H1 (cell line): Measurements from ENCODE around the gene FBXL12. TPM values are rescaled to one million over a fixed set of nuclear protein-coding genes. Genes with fewer than 3 reads are reported as not detected.

Experiments used
- CTCF ChIA-PET: fragments of 300-600 bp; sonication (Branson Sonifier 250); formaldehyde crosslinking; loops from one replicate; lab custom pipeline; 2021; ENCODE audit not compliant: partially characterized antibody; lab: Charles Lee
- POLR2A ChIA-PET: fragments of 300-600 bp; sonication (Branson Sonifier 250); formaldehyde crosslinking; loops from one replicate; lab custom pipeline; 2021; ENCODE audit warnings: inconsistent platforms; ENCODE audit not compliant: partially characterized antibody; lab: Charles Lee
- DNase-seq, 2 experiments: peaks; one replicate each; pipeline versions ENCODE4 v3.0.0 to v3.0.0-alpha.2; 2010 to 2022; ENCODE audit warnings: low spot score in 2 of 2, low read depth in 1 of 2, mixed read lengths in 1 of 2
- FAIRE-seq: peaks from 2 replicates; lab custom pipeline; 2011; peaks lifted over from hg19 to GRCh38; lab: Jason Lieb, UNC
- H2AFZ ChIP-seq: 2 replicates; pipeline ENCODE4 v1.8.1; 2012; ENCODE audit warnings: low read length, inconsistent platforms
- H2AK5ac ChIP-seq: 2 replicates; pipeline ENCODE4 v1.6.1; 2013; ENCODE audit warnings: low read depth, low read length
- H2BK120ac ChIP-seq: replicated peaks from 2 replicates; pipeline ENCODE3; 2013; ENCODE audit warnings: low read depth, low read length, inconsistent platforms
- H2BK12ac ChIP-seq: 2 replicates; pipeline ENCODE4 v1.6.1; 2013; ENCODE audit warnings: low read depth, low read length
- H2BK15ac ChIP-seq: 2 replicates; pipeline ENCODE4 v1.6.1; 2013; ENCODE audit warnings: low read length
- H2BK20ac ChIP-seq: 2 replicates; pipeline ENCODE4 v1.6.1; 2013; ENCODE audit warnings: low read length
- H2BK5ac ChIP-seq: 2 replicates; pipeline ENCODE4 v1.6.1; 2013; ENCODE audit warnings: low read depth, low read length
- H3K14ac ChIP-seq: 2 replicates; pipeline ENCODE4 v1.6.1; 2013; ENCODE audit warnings: inconsistent platforms; ENCODE audit not compliant: insufficient read length
- H3K18ac ChIP-seq: 2 replicates; pipeline ENCODE4 v1.6.1; 2013; ENCODE audit warnings: low read length; ENCODE audit errors: extremely low read depth
- H3K23ac ChIP-seq: 2 replicates; pipeline ENCODE4 v1.6.1; 2013; ENCODE audit warnings: inconsistent platforms; ENCODE audit not compliant: insufficient read length
- H3K23me2 ChIP-seq: 2 replicates; pipeline ENCODE4 v1.6.1; 2013; ENCODE audit warnings: low read depth, low read length
- H3K27ac ChIP-seq: 2 replicates; pipeline ENCODE4 v1.6.1; 2011; ENCODE audit warnings: low read depth, low read length, inconsistent platforms
- H3K27me3 ChIP-seq, 4 experiments: replicated peaks in 1 of 4; 1 replicate in 1 of 4; 2 replicates in 3 of 4; pipeline versions ENCODE4 v1.6.1 to v1.8.1; 2011 to 2013; ENCODE audit warnings: low read length in 3 of 4, mild to moderate bottlenecking in 3 of 4, inconsistent platforms in 2 of 4, mixed read lengths in 2 of 4, moderate library complexity in 1 of 4; ENCODE audit not compliant: control insufficient read depth in 3 of 4, insufficient read depth in 3 of 4; ENCODE audit errors: extremely low read depth in 1 of 4
- H3K36me3 ChIP-seq, 4 experiments: 2 replicates each; pipeline versions ENCODE4 v1.6.1 to v1.8.1; 2011 to 2013; ENCODE audit warnings: mild to moderate bottlenecking in 4 of 4, low read length in 3 of 4, moderate library complexity in 2 of 4, control low read depth in 1 of 4, inconsistent platforms in 1 of 4; ENCODE audit not compliant: insufficient read depth in 4 of 4, control insufficient read depth in 2 of 4
- H3K4ac ChIP-seq: replicated peaks from 2 replicates; pipeline ENCODE3; 2013; ENCODE audit warnings: low read length, low read depth, mixed read lengths, inconsistent platforms; ENCODE audit not compliant: insufficient read length
- H3K4me1 ChIP-seq, 4 experiments: replicated peaks in 1 of 4; 1 replicate in 1 of 4; 2 replicates in 3 of 4; pipeline versions ENCODE4 v1.6.1 to v1.8.1; 2011 to 2013; ENCODE audit warnings: low read length in 3 of 4, inconsistent platforms in 2 of 4, mixed read lengths in 1 of 4; ENCODE audit not compliant: insufficient read depth in 4 of 4, control insufficient read depth in 3 of 4
- H3K4me2 ChIP-seq, 2 experiments: 2 replicates each; pipeline versions ENCODE4 v1.6.1 to v1.8.1; 2011 to 2013; ENCODE audit warnings: low read depth in 2 of 2, low read length in 2 of 2, control low read depth in 1 of 2, inconsistent platforms in 1 of 2, mild to moderate bottlenecking in 1 of 2; ENCODE audit not compliant: insufficient read depth in 1 of 2
- H3K4me3 ChIP-seq, 4 experiments: fragments of 200-600, 300-600 bp in 1 of 4; sonication (generic), shearing (Covaris generic), sonication (Bioruptor Twin) in 1 of 4; 2 replicates each; pipeline versions ENCODE4 v1.5.1 to v1.8.1; 2011 to 2016; ENCODE audit warnings: low read length in 4 of 4, low read depth in 3 of 4, control low read depth in 2 of 4, inconsistent platforms in 2 of 4, mild to moderate bottlenecking in 2 of 4, mixed read lengths in 1 of 4, moderate library complexity in 1 of 4; ENCODE audit not compliant: insufficient read depth in 2 of 4; ENCODE audit errors: extremely low read depth in 1 of 4
- H3K56ac ChIP-seq: replicated peaks from 2 replicates; pipeline ENCODE3; 2013; ENCODE audit warnings: low read depth, mild to moderate bottlenecking, mixed read lengths, low read length, inconsistent platforms; ENCODE audit not compliant: insufficient read length
- H3K79me1 ChIP-seq: 2 replicates; pipeline ENCODE4 v1.6.1; 2013; ENCODE audit warnings: low read depth, low read length, control low read depth
- H3K79me2 ChIP-seq, 2 experiments: 2 replicates each; pipeline versions ENCODE4 v1.6.1 to v1.8.1; 2012 to 2013; ENCODE audit warnings: low read length in 2 of 2, mild to moderate bottlenecking in 2 of 2, inconsistent platforms in 1 of 2; ENCODE audit not compliant: insufficient read depth in 2 of 2, control insufficient read depth in 1 of 2
- H3K9ac ChIP-seq, 4 experiments: replicated peaks in 1 of 4; 1 replicate in 1 of 4; 2 replicates in 3 of 4; pipeline versions ENCODE4 v1.6.1 to v1.8.1; 2011 to 2013; ENCODE audit warnings: low read depth in 3 of 4, low read length in 3 of 4, control low read depth in 2 of 4, mild to moderate bottlenecking in 2 of 4, moderate library complexity in 2 of 4, inconsistent platforms in 1 of 4; ENCODE audit errors: extremely low read depth in 1 of 4
- H3K9me3 ChIP-seq, 2 experiments: 2 replicates each; pipeline versions ENCODE4 v1.6.1 to v1.8.1; 2012 to 2013; ENCODE audit warnings: mild to moderate bottlenecking in 2 of 2, moderate library complexity in 2 of 2, control low read depth in 1 of 2, inconsistent platforms in 1 of 2, low read depth in 1 of 2, low read length in 1 of 2, mixed read lengths in 1 of 2; ENCODE audit not compliant: insufficient read depth in 2 of 2
- H4K20me1 ChIP-seq, 2 experiments: replicated peaks in 1 of 2; 2 replicates each; pipeline versions ENCODE3 to v1.8.1; 2011 to 2013; ENCODE audit warnings: inconsistent platforms in 2 of 2, low read length in 2 of 2, mild to moderate bottlenecking in 1 of 2; ENCODE audit not compliant: insufficient read depth in 2 of 2, control insufficient read depth in 1 of 2
- H4K5ac ChIP-seq: 2 replicates; pipeline ENCODE4 v1.6.1; 2013; ENCODE audit warnings: low read length, low read depth, mixed read lengths, inconsistent platforms; ENCODE audit not compliant: insufficient read length
- H4K8ac ChIP-seq: 2 replicates; pipeline ENCODE4 v1.8.0; 2013; ENCODE audit warnings: mild to moderate bottlenecking, moderate library complexity, low read length, inconsistent platforms; ENCODE audit not compliant: insufficient read depth; ENCODE audit errors: extremely low read depth
- H4K91ac ChIP-seq: replicated peaks from 2 replicates; pipeline ENCODE3; 2013; ENCODE audit warnings: low read length, mixed read lengths, inconsistent platforms; ENCODE audit not compliant: insufficient read length
- ASH2L ChIP-seq: fragments of 200-600, 300-600 bp; sonication (generic); IDR thresholded peaks from one replicate; pipeline ENCODE4 v1.7.1; 2017; ENCODE audit warnings: low read length
- ATF3 ChIP-seq: IDR thresholded peaks from 2 replicates; pipeline ENCODE4 v1.6.1; 2011; ENCODE audit warnings: low read depth, mild to moderate bottlenecking, low read length; ENCODE audit not compliant: insufficient read depth
- CBX5 ChIP-seq: fragments of 300-800, 300-1000 bp; sonication (generic); IDR thresholded peaks from 2 replicates; pipeline ENCODE4 v1.7.1; 2016; ENCODE audit warnings: antibody characterized with exemption, low read length, low read depth
- CBX8 ChIP-seq: fragments of 300-800, 300-1000 bp; sonication (generic); IDR thresholded peaks from 2 replicates; pipeline ENCODE4 v1.7.1; 2016; ENCODE audit warnings: low read depth, low read length, borderline replicate concordance
- CHD2 ChIP-seq: IDR thresholded peaks from 2 replicates; pipeline ENCODE4 v1.6.1; 2012; ENCODE audit warnings: low read length, improper control_type of control experiment
- MAFK ChIP-seq: IDR thresholded peaks from 2 replicates; pipeline ENCODE4 v1.6.1; 2012; ENCODE audit warnings: low read depth, mild to moderate bottlenecking, improper control_type of control experiment, low read length
- PHF8 ChIP-seq: fragments of 200-600 bp; sonication (generic); conservative IDR thresholded peaks from 2 replicates; pipeline ENCODE4 v1.7.1; 2012; ENCODE audit warnings: low read depth, mild to moderate bottlenecking, inconsistent platforms, low read length, moderate library complexity
- POLR2AphosphoS5 ChIP-seq: IDR thresholded peaks from 2 replicates; pipeline ENCODE4 v1.6.1; 2011; ENCODE audit warnings: low read depth, low read length
- RFX5 ChIP-seq: IDR thresholded peaks from 2 replicates; pipeline ENCODE4 v1.6.1; 2011; ENCODE audit warnings: low read depth, low read length, improper control_type of control experiment, borderline replicate concordance
- RXRA ChIP-seq: IDR thresholded peaks from 2 replicates; pipeline ENCODE4 v1.6.1; 2011; ENCODE audit warnings: low read depth, mild to moderate bottlenecking, low read length, moderate library complexity; ENCODE audit not compliant: insufficient read depth
- SAP30 ChIP-seq: fragments of 300-600 bp; sonication (generic); IDR thresholded peaks from 2 replicates; pipeline ENCODE4 v1.7.1; 2012; ENCODE audit warnings: low read length, moderate library complexity, mild to moderate bottlenecking, inconsistent platforms; ENCODE audit not compliant: insufficient read depth, insufficient replicate concordance
- SP1 ChIP-seq: IDR thresholded peaks from 2 replicates; pipeline ENCODE4 v1.6.1; 2011; ENCODE audit warnings: low read depth, low read length
- SP2 ChIP-seq: IDR thresholded peaks from 2 replicates; pipeline ENCODE4 v1.6.1; 2012; ENCODE audit warnings: mild to moderate bottlenecking, low read length, inconsistent platforms
- TBP ChIP-seq: IDR thresholded peaks from 2 replicates; pipeline ENCODE4 v1.6.1; 2011; ENCODE audit warnings: low read depth, low read length, improper control_type of control experiment
- WGBS, 2 experiments: shearing (Covaris generic) in 1 of 2; methylation state at CpG; one replicate each; pipeline versions ENCODE4 v1.1.6 to v1.1.7; 2013 to 2015; ENCODE audit warnings: low lambda C conversion rate in 2 of 2, mixed read lengths in 2 of 2, inconsistent platforms in 1 of 2, low coverage in 1 of 2, missing lambda C conversion rate in 1 of 2; ENCODE audit not compliant: insufficient replicate concordance in 2 of 2, insufficient coverage in 1 of 2, insufficient read length in 1 of 2; ENCODE audit errors: extremely low coverage in 1 of 2, missing lambda C conversion rate in 1 of 2; 5-methylcytosine and 5-hydroxymethylcytosine counted together
- polyA plus RNA-seq, 7 experiments: library from polyadenylated mRNA; depleted of rRNA in 3 of 7; stranded (reverse) in 5 of 7; unstranded in 2 of 7; fragments of >200 nt in 5 of 7; fragments of 200-250 nt in 2 of 7; gene quantifications; 1 replicate in 5 of 7; 2 replicates in 1 of 7; 4 replicates in 1 of 7; pipeline versions ENCODE4 v1.2.1 to v1.2.3, GENCODE V29; 2011 to 2013; ENCODE audit warnings: missing spikeins in 2 of 7, mixed read lengths in 2 of 7
- total RNA-seq: library from RNA; stranded (reverse); fragmentation: NEBNext Ultra II Directional; extraction: Animal tissue kit (Norgen Biotek cat#: 25700); gene quantifications from 2 replicates; pipeline ENCODE4 v1.2.1, GENCODE V29; 2021

Gene FBXL12
- total and polyA plus RNA-seq, 2 of the 8 experiments (the other 6 are each of a cell fraction or from before 2014, with no cell fraction given) = 24.6 to 62.3 TPM

- Histone ChIP-seq H3K27me3 (no peaks in the 10 kb centered on the region), H3K4me2 (peak overlapping the region; percentile 90 to 93), H2AK5ac (no peak overlapping the region), H4K91ac (no peak overlapping the region), H4K5ac (no peak overlapping the region), H3K18ac (no peak overlapping the region), H2BK5ac (no peak overlapping the region), H3K9me3 (no peaks in the 10 kb centered on the region), H3K9ac (peak overlapping the region; percentile 69 to 82 (median 78)), H3K27ac (no peak overlapping the region), H3K79me1 (peaks cover 5% of the 10 kb centered on the region), H3K4me3 (peak overlapping the region; percentile 77 to 93 (median 90)), H3K4me1 (peaks cover 0 to 5% (median 0%) of the 10 kb centered on the region in 4 experiments; a peak in 2 of 7 replicates), H2BK120ac (no peak overlapping the region), H3K23me2 (peaks cover 9% of the 10 kb centered on the region; the same call in 1 of the 2 replicates), H2BK12ac (no peak overlapping the region), H3K4ac (no peak overlapping the region), H3K23ac (no peak overlapping the region), H4K8ac (peak overlapping the region; percentile 66; the same call in 1 of the 2 replicates), H4K20me1 (peaks cover 6 to 7% of the 10 kb centered on the region in 2 experiments), H2AFZ (no peak overlapping the region), H2BK20ac (no peak overlapping the region), H3K79me2 (peaks cover 13 to 39% of the 10 kb centered on the region in 2 experiments), H2BK15ac (no peak overlapping the region), H3K36me3 (peaks cover 4 to 8% (median 8%) of the 10 kb centered on the region in 4 experiments; a peak in 7 of 8 replicates), H3K56ac (no peak overlapping the region), H3K14ac (no peak overlapping the region)
- WGBS, 2 experiments = 37% methylated on average over 13 of the region's 13 CpGs; no CpG with 5 or more reads in 1 of the 2 experiments
- POLR2A ChIA-PET = interaction anchor here (0.7 to 1.7 kb wide), 4 partner anchors 9 to 281 kb away, joined by 4 to 5 read pairs (median 4); partner anchors contain the start of gene FBXL12
- CTCF ChIA-PET = no interaction called here
- DNase-seq = no peak
- FAIRE-seq = no peak
- TF ChIP-seq CBX8 = no peak
- TF ChIP-seq MAFK = no peak
- TF ChIP-seq RFX5 = no peak
- TF ChIP-seq POLR2AphosphoS5 = no peak
- TF ChIP-seq PHF8 = no peak
- no peak for TF ChIP-seq SAP30
- no peak for TF ChIP-seq RXRA
- TF ChIP-seq SP2 = no peak
- TF ChIP-seq SP1 = no peak
- no peak for TF ChIP-seq ATF3
- no peak for TF ChIP-seq ASH2L
- TF ChIP-seq CHD2 = no peak
- no peak for TF ChIP-seq CBX5
- TF ChIP-seq TBP = no peak
Measured at GRCh38 chr19:9828551-9829063, 9.7 kb upstream of the FBXL12 start.
